Stimulated activated CD4-positive, alpha-beta T cell treated with anti-CD3 and anti-CD28 coated beads, TNF-alpha, amount 100 ng/mL, for 4 hours (primary cell): Measurements from ENCODE around the gene SNAI1.

Experiments used
- DNase-seq, 3 experiments: peaks; one replicate each; pipeline ENCODE4 v3.0.0-alpha.2; 2020; ENCODE audit warnings: low read depth in 3 of 3

The SNAI1 gene

DNA sequence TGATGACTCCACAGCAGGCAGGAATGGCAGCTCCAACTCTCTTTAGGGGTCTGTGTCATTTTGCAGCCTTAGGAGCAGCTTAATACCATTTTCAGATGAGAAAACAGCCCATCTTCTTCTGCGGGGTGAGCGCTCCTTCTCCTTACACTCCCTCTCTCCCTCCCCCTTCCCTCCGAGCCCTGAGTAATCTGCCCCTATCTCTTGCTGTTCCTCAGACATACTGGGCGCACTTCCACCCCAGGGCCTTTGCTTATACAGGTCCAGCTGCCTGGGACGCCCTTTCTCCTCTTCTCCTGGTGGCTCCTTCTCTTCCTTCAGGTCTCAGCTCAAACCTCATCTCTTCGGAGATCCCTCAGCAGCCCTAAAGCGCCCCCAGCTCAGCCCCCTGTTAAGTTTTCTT, 54.8 kb downstream of the SNAI1 start:
- DNase-seq = no peak

DNA sequence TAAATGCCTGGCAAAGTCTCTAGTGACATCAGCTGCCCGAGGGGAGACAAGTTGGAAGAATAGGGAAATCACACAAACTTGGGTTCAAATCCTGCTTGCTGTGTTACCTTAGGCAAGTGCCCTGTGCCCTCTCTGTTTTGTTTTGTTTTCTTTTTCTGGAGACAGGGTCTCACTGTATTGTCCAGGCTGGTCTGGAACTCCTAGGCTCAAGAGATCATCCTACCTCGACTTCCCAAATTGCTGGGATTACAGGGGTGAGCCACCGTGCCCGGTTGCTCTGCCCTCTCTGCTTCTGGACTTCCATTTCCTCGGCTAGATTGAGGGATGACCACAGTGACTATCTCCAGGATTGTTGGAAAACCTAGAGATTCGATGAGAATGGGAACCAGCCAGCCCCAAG, 55.4 kb downstream of the SNAI1 start:
- no peak for DNase-seq
